Liver (tissue), 9 donors: ENCODE measurements around the gene DOK5. TPM values are rescaled to one million over a fixed set of nuclear protein-coding genes. Genes with fewer than 3 reads are reported as not detected.

Experiments used
- DNase-seq: peaks from one replicate; pipeline ENCODE4 v3.0.0-alpha.2; 2017; ENCODE audit warnings: low spot score
- H3K27ac ChIP-seq, 2 donors: one replicate each; pipeline ENCODE4 v1.7.0; 2013; ENCODE audit warnings: inconsistent platforms in 2 of 2, low read length in 2 of 2, control low read depth in 1 of 2, low read depth in 1 of 2, mild to moderate bottlenecking in 1 of 2
- H3K27me3 ChIP-seq, 4 donors: one replicate each; pipeline versions ENCODE4 v1.6.1 to v1.7.0; 2013; ENCODE audit warnings: low read length in 3 of 4, inconsistent platforms in 1 of 4, mild to moderate bottlenecking in 1 of 4, moderate library complexity in 1 of 4; ENCODE audit not compliant: control insufficient read depth in 4 of 4, insufficient read depth in 4 of 4
- H3K36me3 ChIP-seq, 4 donors: one replicate each; pipeline versions ENCODE4 v1.6.1 to v1.7.0; 2013; ENCODE audit warnings: low read length in 3 of 4, mild to moderate bottlenecking in 3 of 4, low read depth in 1 of 4, moderate library complexity in 1 of 4; ENCODE audit not compliant: control insufficient read depth in 4 of 4, insufficient read depth in 3 of 4
- H3K4me1 ChIP-seq, 4 donors: one replicate each; pipeline versions ENCODE4 v1.6.1 to v1.7.0; 2013; ENCODE audit warnings: low read length in 3 of 4, mild to moderate bottlenecking in 3 of 4, moderate library complexity in 1 of 4; ENCODE audit not compliant: control insufficient read depth in 4 of 4, insufficient read depth in 4 of 4
- H3K4me3 ChIP-seq, 3 donors: one replicate each; pipeline versions ENCODE4 v1.6.1 to v1.7.0; 2013; ENCODE audit warnings: low read length in 3 of 3, control low read depth in 1 of 3, low read depth in 1 of 3, mild to moderate bottlenecking in 1 of 3
- H3K9ac ChIP-seq, 2 donors: one replicate each; pipeline ENCODE4 v1.7.0; 2013; ENCODE audit warnings: low read length in 2 of 2, mild to moderate bottlenecking in 2 of 2, moderate library complexity in 2 of 2, control low read depth in 1 of 2, low read depth in 1 of 2
- H3K9me3 ChIP-seq, 4 donors: one replicate each; pipeline versions ENCODE4 v1.6.1 to v1.7.0; 2013; ENCODE audit warnings: low read length in 3 of 4; ENCODE audit not compliant: control insufficient read depth in 4 of 4
- EGR1 ChIP-seq, 2 donors: IDR thresholded peaks; 2 replicates each; pipeline ENCODE4 v1.6.1; 2016 to 2018; ENCODE audit warnings: antibody characterized with exemption in 2 of 2, low read depth in 2 of 2
- FOXA1 ChIP-seq: IDR thresholded peaks from 2 replicates; pipeline ENCODE4 v1.6.1; 2016; ENCODE audit warnings: antibody characterized with exemption
- FOXA2 ChIP-seq: IDR thresholded peaks from 2 replicates; pipeline ENCODE4 v1.6.1; 2016; ENCODE audit warnings: antibody characterized with exemption
- GABPA ChIP-seq, 2 donors: IDR thresholded peaks in 1 of 2; conservative IDR thresholded peaks in 1 of 2; 2 replicates each; pipeline ENCODE4 v1.6.1; 2016; ENCODE audit warnings: antibody characterized with exemption in 2 of 2, mild to moderate bottlenecking in 1 of 2, moderate library complexity in 1 of 2
- HNF4A ChIP-seq, 2 donors: conservative IDR thresholded peaks; 2 replicates each; pipeline ENCODE4 v1.6.1; 2016; ENCODE audit warnings: antibody characterized with exemption in 2 of 2, mild to moderate bottlenecking in 2 of 2
- HNF4G ChIP-seq: IDR thresholded peaks from 2 replicates; pipeline ENCODE4 v1.6.1; 2016; ENCODE audit warnings: antibody characterized with exemption
- JUND ChIP-seq, 2 donors: IDR thresholded peaks; 2 replicates each; pipeline ENCODE4 v1.6.1; 2016; ENCODE audit warnings: antibody characterized with exemption in 2 of 2
- MAX ChIP-seq: IDR thresholded peaks from 2 replicates; pipeline ENCODE4 v1.6.1; 2016; ENCODE audit warnings: antibody characterized with exemption
- NR2F2 ChIP-seq: IDR thresholded peaks from 2 replicates; pipeline ENCODE4 v1.6.1; 2016; ENCODE audit warnings: antibody characterized with exemption
- RAD21 ChIP-seq, 2 donors: IDR thresholded peaks; 2 replicates each; pipeline ENCODE4 v1.6.1; 2016; ENCODE audit warnings: antibody characterized with exemption in 2 of 2, mild to moderate bottlenecking in 2 of 2
- SP1 ChIP-seq: IDR thresholded peaks from 2 replicates; pipeline ENCODE4 v1.6.1; 2018; ENCODE audit warnings: antibody characterized with exemption, mild to moderate bottlenecking
- TAF1 ChIP-seq: conservative IDR thresholded peaks from 2 replicates; pipeline ENCODE4 v1.6.1; 2016; ENCODE audit warnings: antibody characterized with exemption, mild to moderate bottlenecking
- YY1 ChIP-seq: IDR thresholded peaks from 2 replicates; pipeline ENCODE4 v1.6.1; 2016; ENCODE audit warnings: antibody characterized with exemption, mild to moderate bottlenecking
- ZBTB33 ChIP-seq: IDR thresholded peaks from 2 replicates; pipeline ENCODE4 v1.6.1; 2016; ENCODE audit warnings: antibody characterized with exemption
- WGBS: extraction: QIAGEN DNeasy Blood & Tissue Kit; methylation state at CpG from one replicate; pipeline ENCODE4 v1.1.7; 2013; 5-methylcytosine and 5-hydroxymethylcytosine counted together
- polyA plus RNA-seq, 2 donors: library from polyadenylated mRNA; stranded (reverse) in 1 of 2; unstranded in 1 of 2; fragments of 200-250 nt in 1 of 2; fragments of >200 nt in 1 of 2; fragmentation: Nextera tagmentation in 1 of 2; extraction: Ambion mirVana in 1 of 2; gene quantifications; one replicate each; pipeline versions ENCODE4 v1.2.1 to v1.2.3, GENCODE V29; 2013 to 2015
- total RNA-seq, 2 donors: library from RNA; depleted of rRNA; stranded (reverse); fragments of >200 nt; gene quantifications; one replicate each; pipeline ENCODE4 v1.2.3, GENCODE V29; 2014
- TF ChIP-seq, protein P1 (sequence below): IDR thresholded peaks from 2 replicates; pipeline ENCODE4 v1.6.1; 2016; ENCODE audit warnings: antibody characterized with exemption, mild to moderate bottlenecking
- TF ChIP-seq, protein P2 (sequence below): IDR thresholded peaks from 2 replicates; pipeline ENCODE4 v1.6.1; 2016; ENCODE audit warnings: antibody characterized with exemption
- TF ChIP-seq, protein P3 (sequence below): fragments of 150-350 bp; IDR thresholded peaks from 2 replicates; pipeline ENCODE4 v1.5.1; 2017; ENCODE audit warnings: improper control_type of control experiment, low read depth, low read length; ENCODE audit not compliant: missing input control
- donor health status: healthy.
- donor health status: healthy.
- donor health status: healthy.
- donor health status: healthy.
- donor health status: healthy.

DOK5 gene
- total and polyA plus RNA-seq, 4 donors: 0.05 to 0.16 (median 0.09) TPM

GRCh38 chr20:54657268-54657826 lies 182.0 kb downstream of the DOK5 start:
- no peaks in the 10 kb centered on the region for H3K9me3 ChIP-seq
- no peak for TF ChIP-seq MAX
- TF ChIP-seq, protein P1, sequence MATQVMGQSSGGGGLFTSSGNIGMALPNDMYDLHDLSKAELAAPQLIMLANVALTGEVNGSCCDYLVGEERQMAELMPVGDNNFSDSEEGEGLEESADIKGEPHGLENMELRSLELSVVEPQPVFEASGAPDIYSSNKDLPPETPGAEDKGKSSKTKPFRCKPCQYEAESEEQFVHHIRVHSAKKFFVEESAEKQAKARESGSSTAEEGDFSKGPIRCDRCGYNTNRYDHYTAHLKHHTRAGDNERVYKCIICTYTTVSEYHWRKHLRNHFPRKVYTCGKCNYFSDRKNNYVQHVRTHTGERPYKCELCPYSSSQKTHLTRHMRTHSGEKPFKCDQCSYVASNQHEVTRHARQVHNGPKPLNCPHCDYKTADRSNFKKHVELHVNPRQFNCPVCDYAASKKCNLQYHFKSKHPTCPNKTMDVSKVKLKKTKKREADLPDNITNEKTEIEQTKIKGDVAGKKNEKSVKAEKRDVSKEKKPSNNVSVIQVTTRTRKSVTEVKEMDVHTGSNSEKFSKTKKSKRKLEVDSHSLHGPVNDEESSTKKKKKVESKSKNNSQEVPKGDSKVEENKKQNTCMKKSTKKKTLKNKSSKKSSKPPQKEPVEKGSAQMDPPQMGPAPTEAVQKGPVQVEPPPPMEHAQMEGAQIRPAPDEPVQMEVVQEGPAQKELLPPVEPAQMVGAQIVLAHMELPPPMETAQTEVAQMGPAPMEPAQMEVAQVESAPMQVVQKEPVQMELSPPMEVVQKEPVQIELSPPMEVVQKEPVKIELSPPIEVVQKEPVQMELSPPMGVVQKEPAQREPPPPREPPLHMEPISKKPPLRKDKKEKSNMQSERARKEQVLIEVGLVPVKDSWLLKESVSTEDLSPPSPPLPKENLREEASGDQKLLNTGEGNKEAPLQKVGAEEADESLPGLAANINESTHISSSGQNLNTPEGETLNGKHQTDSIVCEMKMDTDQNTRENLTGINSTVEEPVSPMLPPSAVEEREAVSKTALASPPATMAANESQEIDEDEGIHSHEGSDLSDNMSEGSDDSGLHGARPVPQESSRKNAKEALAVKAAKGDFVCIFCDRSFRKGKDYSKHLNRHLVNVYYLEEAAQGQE: no peak
- TF ChIP-seq JUND (IDR thresholded peaks at IDR 0.05): no peak
- no peak for TF ChIP-seq NR2F2
- TF ChIP-seq, protein P2, sequence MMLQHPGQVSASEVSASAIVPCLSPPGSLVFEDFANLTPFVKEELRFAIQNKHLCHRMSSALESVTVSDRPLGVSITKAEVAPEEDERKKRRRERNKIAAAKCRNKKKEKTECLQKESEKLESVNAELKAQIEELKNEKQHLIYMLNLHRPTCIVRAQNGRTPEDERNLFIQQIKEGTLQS: no peak
- TF ChIP-seq HNF4A (conservative IDR thresholded peaks at IDR 0.05): no peak
- no peak for TF ChIP-seq EGR1 (IDR thresholded peaks at IDR 0.05; ENCODE audit: low read depth in 2 of 2)
- TF ChIP-seq ZBTB33: no peak
- TF ChIP-seq, protein P3, sequence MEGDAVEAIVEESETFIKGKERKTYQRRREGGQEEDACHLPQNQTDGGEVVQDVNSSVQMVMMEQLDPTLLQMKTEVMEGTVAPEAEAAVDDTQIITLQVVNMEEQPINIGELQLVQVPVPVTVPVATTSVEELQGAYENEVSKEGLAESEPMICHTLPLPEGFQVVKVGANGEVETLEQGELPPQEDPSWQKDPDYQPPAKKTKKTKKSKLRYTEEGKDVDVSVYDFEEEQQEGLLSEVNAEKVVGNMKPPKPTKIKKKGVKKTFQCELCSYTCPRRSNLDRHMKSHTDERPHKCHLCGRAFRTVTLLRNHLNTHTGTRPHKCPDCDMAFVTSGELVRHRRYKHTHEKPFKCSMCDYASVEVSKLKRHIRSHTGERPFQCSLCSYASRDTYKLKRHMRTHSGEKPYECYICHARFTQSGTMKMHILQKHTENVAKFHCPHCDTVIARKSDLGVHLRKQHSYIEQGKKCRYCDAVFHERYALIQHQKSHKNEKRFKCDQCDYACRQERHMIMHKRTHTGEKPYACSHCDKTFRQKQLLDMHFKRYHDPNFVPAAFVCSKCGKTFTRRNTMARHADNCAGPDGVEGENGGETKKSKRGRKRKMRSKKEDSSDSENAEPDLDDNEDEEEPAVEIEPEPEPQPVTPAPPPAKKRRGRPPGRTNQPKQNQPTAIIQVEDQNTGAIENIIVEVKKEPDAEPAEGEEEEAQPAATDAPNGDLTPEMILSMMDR: no peak
- no peak for TF ChIP-seq HNF4G
- no peak for TF ChIP-seq YY1
- no peak for TF ChIP-seq GABPA (IDR thresholded peaks at IDR 0.05 in 1 of 2, conservative IDR thresholded peaks at IDR 0.05 in 1 of 2)
- TF ChIP-seq TAF1: no peak
- no peak for TF ChIP-seq SP1
- no peaks in the 10 kb centered on the region for H3K4me1 ChIP-seq

GRCh38 chr20:54658525-54658924 lies 183.1 kb downstream of the DOK5 start:
- H3K9ac ChIP-seq: no peak overlapping the region
- no peaks in the 10 kb centered on the region for H3K9me3 ChIP-seq
- no peak for TF ChIP-seq MAX
- no peak for TF ChIP-seq ZBTB33
- no peak for TF ChIP-seq HNF4G
- TF ChIP-seq GABPA (IDR thresholded peaks at IDR 0.05 in 1 of 2, conservative IDR thresholded peaks at IDR 0.05 in 1 of 2): no peak
- TF ChIP-seq FOXA1: no peak
- no peak for TF ChIP-seq EGR1 (IDR thresholded peaks at IDR 0.05; ENCODE audit: low read depth in 2 of 2)
- TF ChIP-seq, protein P3: no peak
- no peak for TF ChIP-seq JUND (IDR thresholded peaks at IDR 0.05)
- TF ChIP-seq TAF1: no peak
- TF ChIP-seq RAD21 (IDR thresholded peaks at IDR 0.05): no peak
- no peak for TF ChIP-seq YY1
- TF ChIP-seq FOXA2: no peak
- TF ChIP-seq NR2F2: no peak
- no peak overlapping the region for H3K4me3 ChIP-seq
- WGBS: 78% methylated on average over 5 of the region's 5 CpGs
- H3K4me1 ChIP-seq: no peaks in the 10 kb centered on the region
- no peaks in the 10 kb centered on the region for H3K36me3 ChIP-seq
- peaks cover 0 to 3% (median 1%) of the 10 kb centered on the region in 4 donors for H3K27me3 ChIP-seq
- no peak for DNase-seq
- H3K27ac ChIP-seq: no peak overlapping the region

More at GRCh38 chr20:54657268-54657826, 182.0 kb downstream of the DOK5 start:
- Histone ChIP-seq H3K9ac (no peak overlapping the region), H3K27ac (no peak overlapping the region), H3K36me3 (no peaks in the 10 kb centered on the region), H3K27me3 (peaks cover 0 to 3% (median 1%) of the 10 kb centered on the region in 4 donors), H3K4me3 (no peak overlapping the region)
- 83% methylated on average over 2 of the region's 2 CpGs for WGBS
- DNase-seq: no peak
